Measurements from ENCODE around the gene SFSWAP. TPM values are rescaled to one million over a fixed set of nuclear protein-coding genes. Genes with fewer than 3 reads are reported as not detected.

The SFSWAP gene
- total RNA-seq, 1 experiment from 2014 or later = 50.4 TPM

- TF ChIP-seq RAD21 (IDR thresholded peaks at IDR 0.05; ENCODE audit: low read depth) (no peak), ZNF274 (IDR thresholded peaks at IDR 0.05; ENCODE audit: low read depth, low read length) (no peak), YY1 (IDR thresholded peaks at IDR 0.05; ENCODE audit: extremely low read depth, insufficient replicate concordance, low read depth, low read length) (no peak), EZH2phosphoT487 (IDR thresholded peaks at IDR 0.05; ENCODE audit: borderline replicate concordance) (no peak), CEBPB (IDR thresholded peaks at IDR 0.05; ENCODE audit: low read depth) (no peak), JUND (IDR thresholded peaks at IDR 0.05) (no peak), FOSL1 (IDR thresholded peaks at IDR 0.05; ENCODE audit: low read depth) (no peak), SP1 (IDR thresholded peaks at IDR 0.05; ENCODE audit: low read depth) (no peak), CBX3 (IDR thresholded peaks at IDR 0.05; ENCODE audit: low read depth) (no peak), ELF1 (IDR thresholded peaks at IDR 0.05; ENCODE audit: borderline replicate concordance, low read depth) (no peak), EGR1 (IDR thresholded peaks at IDR 0.05; ENCODE audit: low read depth) (no peak), ATF3 (IDR thresholded peaks at IDR 0.05) (no peak), ZFX (IDR thresholded peaks at IDR 0.05) (no peak), SIN3A (IDR thresholded peaks at IDR 0.05; ENCODE audit: low read depth) (no peak), POLR2A (IDR thresholded peaks at IDR 0.05; ENCODE audit: borderline replicate concordance, extremely low read depth, insufficient read depth, insufficient read length) (no peak), SRF (IDR thresholded peaks at IDR 0.05; ENCODE audit: low read depth) (no peak), MAX (IDR thresholded peaks at IDR 0.05) (no peak), ZBTB33 (IDR thresholded peaks at IDR 0.05; ENCODE audit: extremely low read depth, insufficient replicate concordance, low read length) (no peak), POLR2AphosphoS5 (IDR thresholded peaks at IDR 0.05; ENCODE audit: low read depth, low read length) (no peak), EZH2 (IDR thresholded peaks at IDR 0.05) (no peak)
- H3K79me2 ChIP-seq (ENCODE audit: insufficient read depth, low read length) = peaks cover 19% of the 10 kb centered on the region
- DNase-seq (ENCODE audit: low read depth, low spot score) (no peak), ATAC-seq (no peak)
- H3K9me3 ChIP-seq (ENCODE audit: control insufficient read depth in 1 of 2, insufficient read depth in 1 of 2, low read depth in 1 of 2, low read length in 2 of 2) = no peaks in the 10 kb centered on the region
- no peak overlapping the region for H2AFZ ChIP-seq (ENCODE audit: low read depth, low read length, poor library complexity, severe bottlenecking)
- H3K9me2 ChIP-seq (ENCODE audit: insufficient read depth) = no peaks in the 10 kb centered on the region
- ChIA-PET CTCF (no interaction called here), RAD21 (ENCODE audit: low non-redundant PET in 1 of 2, low total read pairs in 2 of 2, uncharacterized antibody in 2 of 2, unreplicated experiment in 2 of 2) (interaction anchor here in 1 of 2 experiments (0.6 kb wide), 1 partner anchor 371 kb away, joined by 3 read pairs; no protein-coding TSS in a partner anchor), POLR2A (no interaction called here)
- no peak overlapping the region for H3K9ac ChIP-seq (ENCODE audit: low read length)
- intact Hi-C loops (cut with micrococcal nuclease) = no loop called here
- H3K4me3 ChIP-seq (replicated peaks in 1 of 2; ENCODE audit: low read depth in 1 of 2, low read length in 2 of 2) = no peak overlapping the region
- no peak overlapping the region for H3K27ac ChIP-seq (ENCODE audit: low read depth, low read length)
- no TSS peak for BruUV-seq (replicated peaks)
- no peak overlapping the region for H3K4me2 ChIP-seq (ENCODE audit: low read length)
- no peaks in the 10 kb centered on the region for H4K20me1 ChIP-seq (ENCODE audit: insufficient read depth)
- peaks cover 10 to 19% of the 10 kb centered on the region in 2 experiments for H3K4me1 ChIP-seq (ENCODE audit: control insufficient read depth in 1 of 2, insufficient read depth in 2 of 2, low read length in 2 of 2)
- H3K27me3 ChIP-seq (ENCODE audit: insufficient read depth, low read length) = no peaks in the 10 kb centered on the region
- peaks cover 9 to 46% of the 10 kb centered on the region in 2 experiments; a peak in 3 of 4 replicates for H3K36me3 ChIP-seq (ENCODE audit: control insufficient read depth in 1 of 2, insufficient read depth in 2 of 2, low read length in 2 of 2)
These were observed 77.2 kb downstream of the SFSWAP start for GRCh38 chr12:131788070-131788469.
